ENCODE data around the gene TTC7B.

DNA sequence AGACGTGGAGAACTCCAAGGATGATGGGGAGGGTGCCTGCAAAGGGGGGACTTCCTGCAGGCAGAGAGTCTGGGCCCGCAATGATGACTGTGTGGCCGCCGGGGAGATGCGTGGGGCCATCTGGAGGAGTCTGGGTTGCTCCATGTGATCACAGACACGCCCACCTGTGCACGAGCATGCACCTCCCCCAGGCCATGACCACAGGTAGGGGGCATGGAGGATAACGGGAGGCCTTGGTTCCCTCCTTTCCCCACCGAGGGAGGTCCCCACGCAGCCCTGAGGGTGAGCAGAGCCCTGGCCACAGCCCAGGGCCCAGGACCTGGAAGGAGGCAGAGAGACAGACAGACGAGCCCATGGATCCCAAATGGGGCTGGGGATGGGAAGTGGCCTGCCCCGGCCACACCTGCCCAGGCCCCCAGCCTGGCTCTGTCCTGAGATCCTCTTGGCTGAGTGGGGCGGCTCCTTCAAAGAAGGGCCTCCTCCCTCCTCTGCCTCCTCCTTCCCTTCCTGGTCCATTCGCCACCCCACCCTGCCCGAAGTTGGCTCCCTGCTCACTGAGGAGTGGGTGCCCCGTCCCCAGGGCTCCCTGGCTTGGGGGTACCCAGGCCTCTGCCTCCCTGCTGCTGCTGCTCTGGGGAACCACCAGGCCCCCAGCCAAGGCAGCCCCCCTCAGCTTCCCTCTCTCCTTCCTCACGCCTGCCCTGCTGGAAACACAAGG is 281.2 kb downstream of the TTC7B start:
- TF ChIP-seq MYC (IDR thresholded peaks at IDR 0.05; ENCODE audit: low read depth, low read length) (no peak), POLR2A (IDR thresholded peaks at IDR 0.05; ENCODE audit: low read depth, low read length) (no peak), GATA2 (IDR thresholded peaks at IDR 0.05; ENCODE audit: insufficient read depth, insufficient read length, low read depth, low read length) (no peak)
- TF ChIP-seq, protein P1, sequence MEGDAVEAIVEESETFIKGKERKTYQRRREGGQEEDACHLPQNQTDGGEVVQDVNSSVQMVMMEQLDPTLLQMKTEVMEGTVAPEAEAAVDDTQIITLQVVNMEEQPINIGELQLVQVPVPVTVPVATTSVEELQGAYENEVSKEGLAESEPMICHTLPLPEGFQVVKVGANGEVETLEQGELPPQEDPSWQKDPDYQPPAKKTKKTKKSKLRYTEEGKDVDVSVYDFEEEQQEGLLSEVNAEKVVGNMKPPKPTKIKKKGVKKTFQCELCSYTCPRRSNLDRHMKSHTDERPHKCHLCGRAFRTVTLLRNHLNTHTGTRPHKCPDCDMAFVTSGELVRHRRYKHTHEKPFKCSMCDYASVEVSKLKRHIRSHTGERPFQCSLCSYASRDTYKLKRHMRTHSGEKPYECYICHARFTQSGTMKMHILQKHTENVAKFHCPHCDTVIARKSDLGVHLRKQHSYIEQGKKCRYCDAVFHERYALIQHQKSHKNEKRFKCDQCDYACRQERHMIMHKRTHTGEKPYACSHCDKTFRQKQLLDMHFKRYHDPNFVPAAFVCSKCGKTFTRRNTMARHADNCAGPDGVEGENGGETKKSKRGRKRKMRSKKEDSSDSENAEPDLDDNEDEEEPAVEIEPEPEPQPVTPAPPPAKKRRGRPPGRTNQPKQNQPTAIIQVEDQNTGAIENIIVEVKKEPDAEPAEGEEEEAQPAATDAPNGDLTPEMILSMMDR (IDR thresholded peaks at IDR 0.05; ENCODE audit: extremely low read depth in 1 of 2, insufficient read depth in 1 of 2, low read depth in 1 of 2, low read length in 2 of 2), result no peak

Data from endothelial cell of umbilical vein (primary cell).